Measurements from ENCODE around the gene RNF138.
"Not testable (repeated sequence)": the region's sequence is repeated elsewhere in the genome, so short reads cannot be mapped to it uniquely, and the experiment has no call there.

RNF138 gene

GRCh38 chr18:32167980-32168730 lies 76.5 kb downstream of the RNF138 start:
- no peak for DNase-seq (ENCODE audit: low read depth in 3 of 3, low spot score in 1 of 3)

GRCh38 chr18:32173654-32174053 lies 82.0 kb downstream of the RNF138 start:
- no peak for DNase-seq (ENCODE audit: low read depth in 3 of 3, low spot score in 1 of 3)

GRCh38 chr18:32174719-32175118 lies 83.0 kb downstream of the RNF138 start:
- DNase-seq (ENCODE audit: low read depth in 3 of 3, low spot score in 1 of 3): no peak

GRCh38 chr18:32175265-32175664 lies 83.6 kb downstream of the RNF138 start:
- DNase-seq (ENCODE audit: low read depth in 3 of 3, low spot score in 1 of 3): no peak

GRCh38 chr18:32176745-32177144 lies 85.1 kb downstream of the RNF138 start:
- not testable (repeated sequence) for DNase-seq (ENCODE audit: low read depth in 3 of 3, low spot score in 1 of 3)

- DNase-seq (ENCODE audit: low read depth in 3 of 3, low spot score in 1 of 3): no peak
Observed at GRCh38 chr18:32177530-32177929, 85.9 kb downstream of the RNF138 start.

Data from stimulated activated CD4-positive, alpha-beta T cell treated with anti-CD3 and anti-CD28 coated beads, TNF-alpha, amount 100 ng/mL, for 1 hour (primary cell).